Measurements from ENCODE around the gene KLRG1.

KLRG1 gene

GRCh38 chr12:9049520-9050133 lies 60.3 kb downstream of the KLRG1 start:
- DNase-seq (ENCODE audit: low read depth), result no peak
- peak; percentile 60 for TF ChIP-seq CTCF (conservative IDR thresholded peaks at IDR 0.05; ENCODE audit: low read depth, low read length)
- no peak overlapping the region for H3K4me3 ChIP-seq (ENCODE audit: low read length)

- no peak overlapping the region for H3K4me3 ChIP-seq (ENCODE audit: low read length)
- no peak for TF ChIP-seq CTCF (conservative IDR thresholded peaks at IDR 0.05; ENCODE audit: low read depth, low read length)
- DNase-seq (ENCODE audit: low read depth), result no peak
Measured at GRCh38 chr12:9050521-9051157, 61.3 kb downstream of the KLRG1 start.

GRCh38 chr12:9051158-9051550 lies 61.8 kb downstream of the KLRG1 start:
- no peak overlapping the region for H3K4me3 ChIP-seq (ENCODE audit: low read length)
- no peak for DNase-seq (ENCODE audit: low read depth)

GRCh38 chr12:9052610-9053009 lies 63.3 kb downstream of the KLRG1 start:
- TF ChIP-seq CTCF (conservative IDR thresholded peaks at IDR 0.05; ENCODE audit: low read depth, low read length), result no peak
- H3K4me3 ChIP-seq (ENCODE audit: low read length), result no peak overlapping the region
- no peak for DNase-seq (ENCODE audit: low read depth)

More at GRCh38 chr12:9051158-9051550, 61.8 kb downstream of the KLRG1 start:
- no peak for TF ChIP-seq CTCF (conservative IDR thresholded peaks at IDR 0.05; ENCODE audit: low read depth, low read length)

Data from retinal pigment epithelial cell (primary cell).